OCI-LY7 (cell line): ENCODE measurements around the gene DNMT3A.

Experiments used
- CTCF ChIP-seq: fragments of 200-600 bp; sonication (generic); conservative IDR thresholded peaks from 2 replicates; pipeline ENCODE4 v1.5.1; 2014; ENCODE audit warnings: mild to moderate bottlenecking, antibody characterized with exemption, low read length, moderate library complexity, mixed read lengths
- EZH2phosphoT487 ChIP-seq: fragments of 200-600 bp; sonication (generic); IDR thresholded peaks from 2 replicates; pipeline ENCODE4 v1.6.1; 2018; ENCODE audit warnings: low read depth, borderline replicate concordance, mild to moderate bottlenecking, mixed run types, antibody characterized with exemption, low read length, moderate library complexity, mixed read lengths

DNA sequence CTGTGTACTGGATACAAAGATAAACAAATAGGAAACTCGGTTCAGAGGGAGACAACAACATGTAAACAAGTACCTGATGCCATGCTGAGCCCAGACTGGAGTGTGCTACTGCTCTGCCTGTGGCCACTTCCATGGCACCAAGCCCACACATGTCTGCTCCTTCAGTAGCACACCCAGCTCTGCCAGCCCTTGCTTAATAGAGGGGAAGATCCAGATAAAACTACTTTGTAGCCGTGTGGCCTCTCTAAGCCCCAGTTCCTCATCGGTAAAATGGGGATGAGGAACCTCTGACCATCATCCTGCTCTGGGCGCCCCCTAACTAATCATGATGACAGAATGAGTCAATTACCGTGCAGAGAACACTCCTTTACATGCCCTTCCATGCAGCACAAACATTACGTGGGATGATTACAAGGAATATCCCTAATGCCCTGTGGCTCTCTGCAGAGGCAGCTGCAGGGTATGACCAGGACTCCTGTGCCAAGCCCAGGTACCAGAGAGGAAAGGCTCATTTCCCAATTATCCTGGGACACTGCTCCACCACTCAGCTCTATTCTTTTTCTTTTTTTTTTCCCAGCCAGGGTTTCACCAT, 34.9 kb downstream of the DNMT3A start:
- TF ChIP-seq CTCF (no peak), EZH2phosphoT487 (no peak)
